NCI-H446 (cell line): ENCODE measurements around the gene KIAA0040.
A peak's percentile ranks its signal among the peaks of the same experiment; 100 is the strongest.

Experiments
- DNase-seq, 2 experiments: peaks; one replicate each; lab custom pipeline; 2025; lab: John Stamatoyannopoulos, UW

KIAA0040 gene

GRCh38 chr1:175192630-175193526, at the start of gene KIAA0040:
TSS of gene KIAA0040 (minus strand) at chr1:175192776. CDS start at chr1:175161013, 31,763 bp downstream.
- no peak for DNase-seq

DNA sequence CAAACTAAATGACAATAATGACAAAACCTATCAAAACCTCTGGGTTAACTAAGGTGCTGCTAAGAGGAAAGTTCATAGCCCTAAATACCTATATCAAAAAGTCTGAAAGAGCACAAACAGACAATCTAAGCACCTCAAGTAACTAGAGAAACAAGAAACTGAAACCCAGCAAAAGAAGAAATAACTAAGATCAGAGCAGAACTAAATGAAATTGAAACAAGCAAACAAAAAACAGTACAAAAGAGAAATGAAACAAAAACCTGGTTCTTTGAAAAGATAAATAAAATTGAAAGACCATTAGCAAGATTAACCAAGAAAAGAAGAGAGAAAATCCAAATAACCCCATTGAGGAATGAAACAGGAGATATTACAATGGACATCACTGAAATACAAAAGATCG, 44.8 kb upstream of the KIAA0040 start:
- no peak for DNase-seq

- no peak for DNase-seq
Measured at GRCh38 chr1:175234639-175235038, 42.1 kb upstream of the KIAA0040 start.

GRCh38 chr1:175232335-175232734, 39.8 kb upstream of the KIAA0040 start:
- peak in 1 of 2 experiments; percentile 33 for DNase-seq

- no peak for DNase-seq
Measured at GRCh38 chr1:175225805-175226129, 33.2 kb upstream of the KIAA0040 start.

- DNase-seq: no peak
Measured at GRCh38 chr1:175222296-175222938, 29.8 kb upstream of the KIAA0040 start.

DNA sequence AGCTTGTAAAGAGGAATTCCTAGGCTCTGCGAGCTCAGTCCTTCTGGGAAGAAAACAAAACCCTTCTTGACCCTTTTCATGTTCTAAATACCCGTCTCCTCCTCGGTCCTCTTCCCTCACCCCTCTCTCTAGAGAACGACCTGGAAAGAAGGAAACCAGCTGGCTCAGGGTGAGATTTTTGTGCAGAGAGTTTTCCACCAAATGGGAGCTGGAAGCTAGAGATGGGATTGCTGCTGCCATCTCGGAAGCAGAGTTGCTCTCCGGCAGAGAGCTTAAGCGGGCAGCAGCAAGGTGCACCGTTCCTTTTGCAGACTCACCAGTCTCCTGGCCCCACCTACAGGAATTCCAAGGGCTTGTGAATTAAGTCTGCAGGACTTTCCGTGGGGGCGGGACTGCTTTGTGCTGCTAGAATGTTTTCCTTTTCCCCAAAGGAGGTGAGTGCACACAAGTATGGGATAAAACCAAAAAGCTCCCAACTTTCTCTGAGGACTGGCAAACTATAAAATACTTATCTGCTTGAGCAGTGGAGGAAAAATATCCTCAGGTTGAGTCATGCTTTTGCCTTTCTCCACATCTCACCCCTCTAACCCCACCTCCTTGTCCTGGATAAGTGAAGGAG, 29.1 kb upstream of the KIAA0040 start:
- no peak for DNase-seq

- no peak for DNase-seq
Measured at GRCh38 chr1:175220853-175221556, 28.4 kb upstream of the KIAA0040 start.

DNA sequence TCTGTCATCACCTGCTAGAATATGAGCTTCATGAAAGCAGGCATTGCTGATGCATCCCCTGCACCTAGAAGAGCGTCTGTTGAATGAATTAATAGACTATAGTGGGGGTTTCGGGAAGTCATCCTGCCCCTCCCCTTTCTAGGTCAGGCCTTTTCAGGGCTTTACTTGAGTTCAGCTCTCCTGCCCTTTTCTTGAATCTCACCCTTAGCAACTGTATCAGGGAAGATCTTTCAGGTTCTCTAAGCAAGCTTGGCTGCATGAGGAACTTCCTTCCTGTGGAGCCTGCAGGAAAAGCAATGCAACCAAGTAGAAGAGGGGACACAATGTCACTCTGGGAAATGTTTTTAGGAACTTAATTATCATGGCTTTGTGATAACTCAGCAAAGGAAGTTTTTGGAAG, 27.2 kb upstream of the KIAA0040 start:
- DNase-seq: no peak

- no peak for DNase-seq
Measured at GRCh38 chr1:175218786-175219434, 26.3 kb upstream of the KIAA0040 start.

DNA sequence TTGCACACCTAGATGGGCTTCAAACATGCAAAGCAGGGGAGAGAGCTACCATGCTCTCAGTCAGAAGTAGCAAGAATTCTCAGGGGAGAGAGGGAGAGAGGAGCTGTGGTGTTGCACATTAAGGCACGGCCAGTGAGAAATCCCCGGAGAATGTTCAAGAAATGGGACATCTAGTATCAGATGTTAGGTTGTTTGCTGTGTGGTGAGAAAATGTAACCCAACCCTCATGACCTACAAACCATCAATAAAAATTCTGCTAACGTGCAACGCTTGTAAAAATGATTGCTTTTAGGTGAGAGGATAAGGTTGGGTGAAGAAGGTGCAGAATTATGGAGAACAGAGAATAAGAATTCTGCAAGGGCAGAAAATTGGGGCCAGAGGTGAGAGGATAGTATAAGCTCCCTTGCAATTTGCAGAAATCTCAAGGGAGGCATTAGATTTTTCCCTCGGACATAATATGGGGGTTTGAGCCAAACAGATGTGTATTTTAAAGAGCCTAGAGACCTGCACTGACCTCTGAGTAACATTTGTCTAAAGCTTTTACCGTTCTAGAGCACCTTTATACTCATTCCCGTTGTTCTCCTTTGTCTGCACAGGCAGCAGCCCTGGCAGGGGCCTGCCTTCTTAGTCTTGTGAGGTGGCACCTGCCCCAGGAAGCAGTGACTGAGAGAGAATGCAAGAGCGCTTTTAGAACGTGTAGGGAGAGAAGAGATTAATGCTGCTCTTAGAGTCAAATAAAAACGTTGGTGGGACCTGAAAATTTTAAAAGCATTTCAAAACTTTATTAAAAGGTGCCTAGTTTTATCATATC, 25.4 kb upstream of the KIAA0040 start:
- DNase-seq: no peak

GRCh38 chr1:175216444-175216843, 23.9 kb upstream of the KIAA0040 start:
- DNase-seq: no peak

GRCh38 chr1:175211656-175212055, 19.1 kb upstream of the KIAA0040 start:
- no peak for DNase-seq

DNA sequence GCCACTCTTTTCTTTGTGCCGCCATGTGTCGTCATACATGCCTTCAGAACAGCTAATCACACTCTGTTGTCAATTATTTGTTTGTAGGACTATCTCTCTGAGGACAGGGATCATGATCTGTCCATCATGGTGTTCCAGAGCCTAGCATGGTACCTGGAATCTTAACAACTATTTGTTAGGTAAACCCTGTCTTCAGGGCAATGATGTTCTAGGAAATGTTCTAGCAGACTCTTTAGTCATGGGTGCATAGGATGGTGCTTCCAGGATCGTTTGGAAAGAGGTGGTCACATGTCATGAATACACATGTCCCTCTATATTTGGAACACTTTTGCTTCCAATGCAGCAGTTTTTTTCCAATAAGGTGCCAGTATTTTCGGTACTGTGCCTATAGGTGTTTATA, 18.2 kb upstream of the KIAA0040 start:
- DNase-seq: no peak

DNA sequence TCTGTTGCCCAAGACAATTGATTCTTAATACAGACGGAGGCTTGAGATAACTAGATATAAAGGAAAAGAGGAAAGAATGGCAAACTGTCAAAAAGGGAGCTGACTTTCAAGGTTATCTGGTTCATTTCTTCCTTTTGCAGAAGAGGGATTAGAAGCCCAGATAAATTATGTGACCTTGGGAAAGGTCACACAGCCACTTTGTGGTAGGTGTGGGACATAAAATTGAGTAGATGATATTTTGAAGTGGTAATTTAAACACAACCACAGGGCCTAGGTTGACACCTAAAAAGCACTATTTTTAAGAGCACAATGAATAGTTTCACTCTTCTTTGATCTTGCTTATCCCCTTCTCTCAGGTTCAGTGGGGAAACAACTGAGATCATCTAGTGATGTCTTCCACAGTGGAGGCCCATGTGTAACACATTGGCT, 16.9 kb upstream of the KIAA0040 start:
- no peak for DNase-seq

DNA sequence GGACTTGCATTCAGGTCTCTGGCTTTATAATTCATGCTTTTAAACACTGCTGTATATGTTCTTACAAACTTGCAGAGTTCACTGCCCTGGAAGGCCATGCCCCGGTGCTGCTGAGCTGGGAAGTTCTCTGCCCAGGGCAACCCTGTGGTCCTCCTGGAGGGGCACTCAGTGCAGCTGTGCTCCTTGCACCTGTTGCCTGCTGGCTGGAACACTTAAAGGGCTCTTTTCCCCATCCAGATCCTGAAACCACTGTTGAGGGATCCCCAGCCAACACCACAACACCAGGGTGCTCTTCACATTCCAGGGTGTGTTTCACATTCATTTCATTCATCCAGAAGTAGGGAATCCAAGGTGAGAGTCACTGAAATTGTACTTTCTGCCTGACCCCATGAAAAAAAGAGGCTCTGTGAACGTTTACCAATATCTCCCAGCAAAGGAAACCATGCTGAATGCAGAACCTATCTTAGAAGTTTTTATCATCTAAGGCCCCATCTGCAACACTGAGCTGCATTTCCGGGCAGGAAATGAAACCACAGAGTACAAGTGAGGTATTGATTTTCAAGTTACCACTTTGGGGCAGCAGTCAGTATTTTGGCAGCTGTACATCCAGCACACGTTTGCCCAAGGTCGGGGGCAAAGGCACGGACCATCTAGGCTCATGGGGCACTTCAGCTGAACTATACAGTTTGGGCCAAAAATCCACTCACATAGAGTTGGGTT, 16.4 kb upstream of the KIAA0040 start:
- no peak for DNase-seq

DNA sequence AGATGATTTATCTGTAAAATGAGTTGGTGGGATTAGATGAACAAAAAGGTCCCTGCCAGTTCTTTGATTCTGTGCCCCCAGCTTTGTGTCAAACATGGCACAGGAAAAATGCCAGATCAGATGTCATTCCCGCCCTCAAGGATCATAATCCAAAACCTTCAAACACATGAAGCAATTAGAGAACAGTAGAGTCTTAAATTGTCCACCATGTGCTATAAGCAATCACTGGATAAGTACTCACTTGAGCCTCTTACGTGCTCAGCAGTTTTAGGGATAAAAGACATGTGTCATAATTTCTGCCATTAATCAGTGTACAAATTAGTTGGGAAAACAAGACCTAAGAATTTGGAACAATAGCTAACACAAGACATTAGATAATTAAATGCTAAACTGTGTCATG, 15.4 kb upstream of the KIAA0040 start:
- peak; percentile 55 to 76 for DNase-seq

DNA sequence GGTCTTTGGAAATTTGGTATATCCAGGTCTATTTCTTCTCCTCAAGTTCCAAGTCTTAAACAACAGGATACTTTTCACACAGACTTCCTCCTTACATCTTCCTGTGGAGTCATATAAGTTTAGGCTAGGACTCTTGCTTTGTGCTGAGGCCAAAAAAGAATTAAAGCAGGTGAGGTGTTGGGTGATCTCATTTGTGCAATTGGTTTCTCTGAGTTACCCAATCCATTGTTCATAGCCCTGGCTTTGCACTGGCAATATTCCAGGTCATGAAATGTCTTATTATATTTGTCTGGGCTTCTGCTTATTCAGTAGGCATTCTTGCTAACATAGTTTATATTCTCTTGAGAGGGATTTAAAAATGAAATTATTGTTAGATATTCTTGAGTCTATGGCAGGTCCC, 14.1 kb upstream of the KIAA0040 start:
- DNase-seq: peak in 1 of 2 experiments; percentile 29

DNA sequence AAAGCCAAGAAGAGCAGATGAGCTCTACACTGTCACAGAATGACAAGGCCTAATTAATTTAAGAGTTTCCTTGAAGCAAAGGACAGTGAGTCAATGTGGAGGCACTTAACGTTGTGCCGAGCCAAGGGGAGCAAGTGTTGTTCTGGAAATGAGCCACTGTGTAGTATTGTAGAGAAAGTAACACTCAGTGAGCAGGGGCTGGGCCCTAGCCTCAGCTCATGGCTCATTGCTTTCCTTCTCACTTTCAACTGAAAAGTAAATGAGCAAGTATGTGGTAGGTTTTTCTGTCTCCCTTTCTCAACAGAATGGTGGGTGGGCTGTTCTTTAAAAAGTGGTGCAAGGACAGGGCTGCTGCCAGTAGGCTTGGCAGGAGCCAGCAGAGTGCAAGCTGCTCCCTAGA, 11.8 kb upstream of the KIAA0040 start:
- DNase-seq: peak; percentile 90 to 98

DNA sequence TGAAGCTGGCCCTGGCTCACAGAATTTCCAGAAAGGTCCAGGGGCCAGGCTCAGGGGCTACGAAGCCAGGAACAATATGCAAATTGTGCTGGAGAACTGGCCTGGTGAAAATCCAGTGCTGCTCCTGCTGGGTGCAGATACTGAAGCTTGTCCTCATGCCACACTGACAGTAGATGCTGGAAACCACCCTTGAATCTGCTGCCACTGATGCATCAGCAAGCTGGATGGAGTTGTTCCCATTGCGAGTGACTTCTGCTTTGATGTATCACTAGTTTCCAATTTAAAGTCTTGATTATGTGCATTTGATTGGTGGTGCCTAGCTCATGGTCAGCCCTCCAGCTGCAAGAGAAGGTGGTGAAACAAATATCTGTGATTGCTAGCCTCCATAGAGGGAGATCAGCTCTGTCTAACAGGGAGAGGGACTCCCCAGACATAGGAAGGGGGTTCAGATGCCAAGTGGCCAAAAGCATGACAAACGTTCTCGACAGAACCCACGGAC, 11.0 kb upstream of the KIAA0040 start:
- peak; percentile 24 to 48 for DNase-seq
